NCI-H460 (cell line): ENCODE data around the gene CCDC127. TPM values are rescaled to one million over a fixed set of nuclear protein-coding genes. Genes with fewer than 3 reads are reported as not detected.
"Not testable (repeated sequence)": the region's sequence is repeated elsewhere in the genome, so short reads cannot be mapped to it uniquely, and the experiment has no call there.

ENCODE experiments used
- DNase-seq: peaks from one replicate; pipeline ENCODE4 v3.0.0-alpha.2; 2016; ENCODE audit warnings: low read depth; ENCODE audit errors: extremely low read depth
- total RNA-seq: library from RNA; depleted of rRNA; stranded (reverse); fragments of >200 nt; shearing (Covaris generic); gene quantifications from 2 replicates; pipeline ENCODE4 v1.2.3, GENCODE V29; 2014

CCDC127 gene
- total RNA-seq, 1 experiment from 2014 or later, result 4.4 TPM

- no peak for DNase-seq
These were observed 12.8 kb downstream of the CCDC127 start for GRCh38 chr5:204966-205670.

GRCh38 chr5:204462-204861 is 13.5 kb downstream of the CCDC127 start:
- DNase-seq, result no peak

GRCh38 chr5:204001-204400 is 14.0 kb downstream of the CCDC127 start:
- DNase-seq, result no peak

- DNase-seq, result no peak
These were observed 14.6 kb downstream of the CCDC127 start for GRCh38 chr5:203246-203930.

GRCh38 chr5:201672-202071 is 16.3 kb downstream of the CCDC127 start:
- no peak for DNase-seq

GRCh38 chr5:200985-201384 is 17.0 kb downstream of the CCDC127 start:
- DNase-seq, result no peak

GRCh38 chr5:199950-200645 is 17.9 kb downstream of the CCDC127 start:
- DNase-seq, result no peak

GRCh38 chr5:199197-199949 is 18.6 kb downstream of the CCDC127 start:
- no peak for DNase-seq

GRCh38 chr5:198516-199196 is 19.3 kb downstream of the CCDC127 start:
- DNase-seq, result no peak

- DNase-seq, result no peak
These were observed 20.0 kb downstream of the CCDC127 start for GRCh38 chr5:197892-198489.

- DNase-seq, result not testable (repeated sequence)
These were observed 20.9 kb downstream of the CCDC127 start for GRCh38 chr5:197031-197430.

GRCh38 chr5:196350-196749 is 21.6 kb downstream of the CCDC127 start:
- no peak for DNase-seq

GRCh38 chr5:195401-196160 is 22.4 kb downstream of the CCDC127 start:
- no peak for DNase-seq

- no peak for DNase-seq
These were observed 23.2 kb downstream of the CCDC127 start for GRCh38 chr5:194603-195209.

- no peak for DNase-seq
These were observed 23.9 kb downstream of the CCDC127 start for GRCh38 chr5:194102-194501.

- DNase-seq, result no peak
These were observed 24.8 kb downstream of the CCDC127 start for GRCh38 chr5:192970-193831.

GRCh38 chr5:192691-192969 is 25.3 kb downstream of the CCDC127 start:
- no peak for DNase-seq
